Dedifferentiated amniotic fluid mesenchymal stem cell (primary cell): ENCODE results near the gene ZNF205.
A peak's percentile ranks its signal among the peaks of the same experiment; 100 is the strongest.

ENCODE experiments used
- DNase-seq: peaks from one replicate; pipeline ENCODE4 v3.0.0-alpha.2; 2016; ENCODE audit errors: extremely low spot score

The ZNF205 gene

GRCh38 chr16:3084969-3085670, 27.3 kb upstream of the ZNF205 start:
- DNase-seq: no peak

GRCh38 chr16:3085868-3086595, 26.4 kb upstream of the ZNF205 start:
- DNase-seq: no peak

- no peak for DNase-seq
These were observed 25.7 kb upstream of the ZNF205 start for GRCh38 chr16:3086596-3087242.

DNA sequence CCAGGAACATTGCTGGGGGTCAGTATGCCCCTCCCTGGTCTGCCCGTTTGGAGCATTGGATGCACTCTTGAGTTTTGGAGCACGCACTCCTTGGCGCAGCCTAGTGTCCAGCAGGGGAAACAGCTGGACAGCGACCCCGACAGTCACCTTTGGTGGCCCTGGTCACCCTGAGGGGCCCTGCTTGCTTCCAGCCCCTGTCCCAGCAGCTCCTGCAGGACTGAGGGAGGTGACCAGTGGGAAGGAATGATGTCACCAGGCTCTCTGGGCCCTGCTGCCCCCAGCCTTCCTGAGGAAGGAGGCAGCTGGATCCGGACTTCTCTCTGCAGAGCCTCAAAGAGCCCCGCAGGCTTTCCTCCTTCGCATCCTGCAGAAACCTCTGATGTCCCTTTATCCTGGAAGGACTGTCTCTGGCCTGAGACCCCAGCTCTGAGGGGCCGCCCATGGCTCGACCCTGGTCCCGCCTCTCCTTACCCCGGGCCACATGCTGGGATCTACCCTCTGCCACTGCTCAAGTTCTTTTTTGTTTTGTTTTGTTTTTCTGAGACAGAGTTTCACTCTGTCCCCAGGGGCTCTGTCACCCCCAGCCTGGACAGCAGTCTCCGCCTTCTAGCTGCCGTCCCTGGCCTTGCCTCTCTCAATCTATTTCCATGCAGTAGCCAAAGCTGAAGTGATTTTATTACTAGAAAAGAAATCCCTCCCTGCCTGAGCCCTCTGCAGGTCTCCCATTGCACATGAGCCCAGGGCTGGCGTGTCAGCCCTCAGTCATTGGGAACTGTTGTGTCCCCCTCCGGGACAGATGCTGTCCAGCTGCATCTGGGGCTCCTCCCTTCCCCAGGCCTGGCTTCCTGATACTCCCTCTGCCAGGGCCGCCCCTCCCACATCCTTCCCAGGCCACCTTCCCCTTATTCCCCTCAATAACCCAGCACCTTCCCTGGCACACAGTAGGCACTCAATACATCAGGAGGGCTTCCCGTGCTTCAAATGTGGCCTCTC, 24.8 kb upstream of the ZNF205 start:
- no peak for DNase-seq

DNA sequence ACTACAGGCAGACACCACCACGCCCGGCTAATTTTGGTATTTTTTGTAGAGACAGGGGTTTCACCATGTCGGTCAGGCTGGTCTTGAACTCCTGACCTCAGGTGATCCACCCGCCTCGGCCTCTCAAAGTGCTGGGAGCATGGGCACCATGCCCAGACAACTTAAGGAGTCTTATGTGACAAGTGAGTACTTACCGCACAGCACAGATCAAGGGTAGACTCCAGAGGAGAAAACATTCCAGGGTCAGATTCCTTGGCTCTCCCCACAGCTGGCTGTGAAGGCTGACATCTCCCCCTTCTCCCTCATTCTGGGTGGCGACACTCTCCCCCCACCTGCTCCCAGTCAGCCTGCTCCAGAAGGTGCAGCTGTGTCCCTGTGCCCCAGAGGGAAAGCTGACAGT, 23.9 kb upstream of the ZNF205 start:
- no peak for DNase-seq

GRCh38 chr16:3088925-3089716, 23.3 kb upstream of the ZNF205 start:
- no peak for DNase-seq

DNA sequence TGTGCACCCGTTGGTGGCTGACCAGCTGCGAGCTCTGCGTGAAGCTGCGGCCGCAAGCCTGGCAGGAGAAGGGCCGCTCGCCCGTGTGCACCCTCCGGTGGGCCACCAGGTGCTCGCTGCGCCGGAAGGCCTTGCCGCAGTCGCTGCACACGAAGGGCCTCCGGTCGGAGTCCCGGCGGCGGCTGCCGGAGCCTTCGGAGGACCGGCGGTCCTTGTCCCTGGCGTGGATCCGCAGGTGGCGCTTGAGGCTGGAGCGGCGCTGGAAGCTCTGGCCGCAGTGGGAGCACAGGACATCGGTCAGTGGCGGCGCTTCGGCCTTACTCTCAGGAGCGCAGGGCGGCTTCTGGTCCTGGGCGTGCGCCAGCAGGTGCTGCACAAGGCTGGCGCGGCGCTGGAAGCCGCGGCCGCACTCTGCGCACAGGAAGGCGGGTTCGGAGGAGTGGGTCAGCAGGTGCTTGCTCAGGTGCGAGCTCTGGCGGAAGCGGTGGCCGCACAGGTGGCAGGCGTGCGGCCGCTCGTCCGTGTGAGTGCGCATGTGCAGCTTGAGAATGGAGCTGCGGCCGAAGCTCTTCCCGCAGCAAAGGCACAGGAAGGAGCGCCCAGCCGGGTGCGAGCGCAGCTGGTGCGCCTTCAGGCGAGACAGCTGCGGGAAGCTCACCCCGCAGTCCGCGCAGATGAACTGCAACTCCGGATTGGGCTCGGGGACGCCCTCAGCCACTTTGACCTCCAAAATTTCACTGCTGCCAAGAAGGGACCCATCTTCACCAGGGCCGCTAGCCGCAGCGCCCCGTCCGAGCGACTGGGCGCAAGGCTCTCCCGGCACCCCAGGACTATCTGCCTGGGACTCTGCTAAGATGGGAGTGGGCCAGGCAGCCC, 22.4 kb upstream of the ZNF205 start:
- DNase-seq: no peak

GRCh38 chr16:3091551-3091950, 20.8 kb upstream of the ZNF205 start:
- no peak for DNase-seq

- no peak for DNase-seq
These were observed 19.9 kb upstream of the ZNF205 start for GRCh38 chr16:3092501-3092941.

GRCh38 chr16:3094289-3095027, 17.9 kb upstream of the ZNF205 start:
- no peak for DNase-seq

GRCh38 chr16:3095869-3096268, 16.5 kb upstream of the ZNF205 start:
- no peak for DNase-seq

- no peak for DNase-seq
These were observed 16.0 kb upstream of the ZNF205 start for GRCh38 chr16:3096362-3096761.

DNA sequence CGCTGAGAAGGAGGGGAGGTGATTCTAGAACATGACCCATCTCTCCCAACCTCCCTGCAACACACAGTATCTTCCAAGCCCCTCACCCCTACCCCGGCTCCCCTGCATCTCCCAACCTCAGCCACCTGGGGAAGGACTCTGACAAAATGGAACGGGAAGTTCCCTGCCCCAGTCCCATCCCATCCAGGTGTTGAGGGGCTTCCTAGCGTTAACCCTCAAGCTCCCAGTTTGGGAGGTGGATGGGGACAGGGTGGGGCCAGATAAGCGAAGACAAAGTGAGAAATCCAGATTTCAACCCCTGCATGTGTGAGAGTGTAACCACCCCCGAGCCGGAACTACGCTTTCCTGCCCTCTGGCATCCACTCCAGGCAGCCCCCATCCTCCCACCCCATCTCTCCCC, 15.1 kb upstream of the ZNF205 start:
- DNase-seq: no peak

DNA sequence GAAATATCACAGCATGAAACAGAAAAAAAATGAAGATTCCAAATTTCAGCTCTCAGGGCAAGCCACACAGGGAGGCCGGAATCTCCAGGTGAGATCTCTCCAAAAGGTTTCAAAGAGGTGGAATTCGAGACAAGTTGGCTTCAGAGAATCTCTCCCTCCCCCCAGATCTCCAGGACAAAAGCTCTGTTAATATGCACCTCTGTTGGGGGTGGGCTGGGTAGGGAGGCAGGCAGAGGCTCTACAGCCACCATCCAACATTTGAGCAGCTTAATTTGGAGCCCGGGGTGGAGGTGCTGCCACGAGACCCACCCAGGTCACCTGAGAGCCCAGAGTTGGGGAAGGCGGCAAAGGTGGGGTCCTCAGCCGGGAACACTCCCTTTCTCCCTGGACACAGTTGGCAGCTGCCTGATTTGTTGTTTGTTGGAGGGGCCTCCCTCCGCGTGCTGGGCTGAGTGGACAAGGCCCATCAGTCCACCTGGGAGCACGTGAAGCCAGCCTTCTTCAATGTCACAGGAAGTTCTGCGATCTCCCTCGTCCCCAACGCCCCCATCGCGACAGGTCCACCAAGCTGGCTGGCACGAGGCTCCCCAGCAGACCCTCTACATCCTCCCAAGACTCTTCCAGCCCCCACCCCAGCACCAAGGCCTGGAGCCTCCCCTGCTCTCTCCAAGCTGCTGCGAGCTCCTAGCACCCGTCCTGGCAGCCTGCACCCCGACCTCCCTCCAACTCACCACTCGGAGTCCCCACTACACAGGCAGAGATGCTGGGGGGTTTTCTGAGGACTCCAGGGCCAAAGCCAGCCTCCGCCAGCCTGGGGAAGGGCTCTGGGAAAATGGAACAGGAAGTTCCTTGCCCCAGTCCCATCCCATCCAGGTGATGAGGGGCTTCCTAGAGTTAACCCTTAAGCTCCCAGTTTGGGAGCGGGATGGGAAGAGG, 13.7 kb upstream of the ZNF205 start, which contains the start of gene ZSCAN10:
Gene ZSCAN10 (minus strand): TSS at position 836 of the 936 bp plus-strand sequence. CDS start 6,357 bp downstream, outside the sequence.
- no peak for DNase-seq

- no peak for DNase-seq
These were observed 13.0 kb upstream of the ZNF205 start for GRCh38 chr16:3099395-3099731.

- peak; percentile 68 for DNase-seq
These were observed 12.5 kb upstream of the ZNF205 start for GRCh38 chr16:3099732-3100499.
